GM21526 (cell line): ENCODE results near the gene FGD2.
A peak's percentile ranks its signal among the peaks of the same experiment; 100 is the strongest.

Source experiments
- ATAC-seq: cut with Tn5 transposase; IDR thresholded peaks from one replicate; pipeline ENCODE4 v1.9.1; 2021; ENCODE audit warnings: moderate library complexity; ENCODE audit not compliant: unreplicated experiment, low FRiP score

Gene FGD2

GRCh38 chr6:37005061-37005810, at the start of gene FGD2:
Gene FGD2, plus strand, starts transcription at chr6:37005655. Its CDS starts 163 bp downstream, at chr6:37005818.
- peak; percentile 53 for ATAC-seq

GRCh38 chr6:36955671-36956445, 49.6 kb upstream of the FGD2 start:
- no peak for ATAC-seq

GRCh38 chr6:36956446-36956820, 49.0 kb upstream of the FGD2 start:
- no peak for ATAC-seq

- no peak for ATAC-seq
Observed at GRCh38 chr6:36957773-36958271, 47.6 kb upstream of the FGD2 start.

GRCh38 chr6:36958775-36959554, 46.5 kb upstream of the FGD2 start:
- no peak for ATAC-seq

- no peak for ATAC-seq
Observed at GRCh38 chr6:36959555-36960250, 45.8 kb upstream of the FGD2 start.

GRCh38 chr6:36961441-36962435, 43.7 kb upstream of the FGD2 start:
- ATAC-seq: no peak

- no peak for ATAC-seq
Observed at GRCh38 chr6:36962874-36963273, 42.6 kb upstream of the FGD2 start.

GRCh38 chr6:36963451-36964290, 41.8 kb upstream of the FGD2 start:
- ATAC-seq: no peak

- ATAC-seq: no peak
Observed at GRCh38 chr6:36964349-36964748, 41.1 kb upstream of the FGD2 start.

GRCh38 chr6:36964908-36965307, 40.5 kb upstream of the FGD2 start:
- no peak for ATAC-seq

- ATAC-seq: no peak
Observed at GRCh38 chr6:36967301-36967700, 38.2 kb upstream of the FGD2 start.

- ATAC-seq: no peak
Observed at GRCh38 chr6:36967757-36968156, 37.7 kb upstream of the FGD2 start.

- no peak for ATAC-seq
Observed at GRCh38 chr6:36968266-36968977, 37.0 kb upstream of the FGD2 start.

GRCh38 chr6:36969240-36969691, 36.2 kb upstream of the FGD2 start:
- ATAC-seq: no peak

GRCh38 chr6:36969988-36970891, 35.2 kb upstream of the FGD2 start:
- ATAC-seq: no peak
